ENCODE results near the gene CCNT1.
"Not testable (repeated sequence)": the region's sequence is repeated elsewhere in the genome, so short reads cannot be mapped to it uniquely, and the experiment has no call there.

Gene CCNT1

DNA sequence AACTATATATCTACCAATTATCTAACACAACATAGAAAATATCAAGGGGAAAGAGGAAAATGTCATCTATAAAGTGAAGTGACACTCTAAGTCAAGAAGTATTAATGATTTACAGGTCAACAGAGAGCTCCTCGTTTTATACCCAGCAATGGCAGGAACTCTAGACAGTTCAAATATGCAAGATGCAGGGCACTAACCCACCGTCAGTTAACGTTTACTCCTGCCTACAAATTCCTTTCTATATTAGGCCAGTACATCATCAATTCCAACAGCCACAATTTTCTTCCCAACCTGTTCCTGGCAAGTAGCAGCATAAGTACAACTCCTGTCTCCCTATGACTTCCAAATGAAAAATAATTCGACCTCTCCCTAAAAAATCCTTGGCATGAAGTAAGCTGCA is 25.5 kb downstream of the CCNT1 start:
- no peak for DNase-seq

GRCh38 chr12:48690436-48690835 is 26.1 kb downstream of the CCNT1 start:
- no peak for DNase-seq

DNA sequence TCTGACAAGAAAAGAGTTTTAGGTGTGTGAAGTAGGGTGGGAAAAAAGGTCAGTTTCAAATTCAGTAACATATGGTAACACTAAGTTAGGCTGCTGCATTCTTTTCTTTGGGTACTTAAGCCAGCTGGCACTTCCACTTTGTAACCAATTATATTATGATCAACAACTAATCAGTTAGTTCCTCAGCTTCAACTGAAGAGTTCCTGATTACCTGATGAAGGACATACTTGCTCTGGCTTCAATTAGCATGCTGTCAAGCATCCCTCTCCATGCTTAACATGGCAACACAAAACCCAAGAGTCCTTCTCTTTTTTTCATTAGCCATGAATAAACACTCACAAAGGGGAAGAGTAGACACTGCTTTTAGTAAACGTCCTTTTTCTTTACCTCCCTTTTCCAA is 27.7 kb downstream of the CCNT1 start:
- DNase-seq = no peak

DNA sequence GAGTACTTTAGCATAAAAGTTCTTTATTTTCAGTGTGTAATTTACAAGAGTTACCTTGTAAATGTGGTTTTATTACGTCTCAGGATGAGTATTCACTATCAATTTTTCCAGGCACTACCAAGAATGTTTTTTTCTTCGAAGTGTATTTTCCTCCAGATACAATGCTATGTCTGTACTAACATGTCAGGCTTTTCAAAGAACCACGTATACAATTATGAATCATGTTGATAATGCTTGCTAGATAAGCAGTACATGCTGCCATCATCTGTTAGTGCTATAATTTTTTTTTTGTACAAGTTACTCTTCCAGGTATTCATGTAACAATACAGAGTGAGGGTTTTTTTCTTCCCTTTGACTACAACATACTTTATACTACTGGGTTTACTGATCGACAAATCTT is 28.9 kb downstream of the CCNT1 start:
- no peak for DNase-seq

DNA sequence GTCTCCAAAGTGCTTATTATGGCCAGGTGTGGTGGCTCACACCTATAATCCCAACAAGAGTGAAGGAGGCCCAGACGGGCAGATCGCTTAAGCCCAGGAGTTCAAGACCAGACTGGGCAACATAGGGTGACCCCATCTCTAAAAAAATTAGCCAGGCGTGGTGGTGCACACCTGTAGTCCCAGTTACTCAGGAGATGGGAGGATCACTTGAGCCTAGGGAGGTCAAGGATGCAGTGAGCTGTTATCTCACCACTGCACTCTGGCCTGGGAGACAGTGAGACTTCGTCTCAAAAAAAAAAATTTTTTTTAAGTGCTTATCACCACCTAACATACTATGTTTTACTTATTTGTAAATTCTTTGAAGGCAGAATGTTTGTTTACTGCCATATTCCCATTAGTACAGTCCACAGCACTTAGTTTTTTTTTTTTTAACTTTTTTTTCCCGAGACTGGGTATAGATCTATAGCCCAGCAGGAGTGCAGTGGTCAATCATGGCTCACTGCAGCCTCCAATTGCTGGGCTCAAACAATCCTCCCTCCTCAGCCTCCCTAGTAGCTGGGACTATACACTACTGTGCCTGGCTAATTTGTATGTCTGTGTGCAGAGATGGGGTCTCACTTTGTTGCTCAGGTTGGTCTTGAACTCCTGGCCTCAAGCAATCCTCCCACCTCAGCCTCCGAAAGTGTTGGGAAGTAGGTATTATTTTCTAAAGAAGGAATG is 29.7 kb downstream of the CCNT1 start:
- no peak for DNase-seq

DNA sequence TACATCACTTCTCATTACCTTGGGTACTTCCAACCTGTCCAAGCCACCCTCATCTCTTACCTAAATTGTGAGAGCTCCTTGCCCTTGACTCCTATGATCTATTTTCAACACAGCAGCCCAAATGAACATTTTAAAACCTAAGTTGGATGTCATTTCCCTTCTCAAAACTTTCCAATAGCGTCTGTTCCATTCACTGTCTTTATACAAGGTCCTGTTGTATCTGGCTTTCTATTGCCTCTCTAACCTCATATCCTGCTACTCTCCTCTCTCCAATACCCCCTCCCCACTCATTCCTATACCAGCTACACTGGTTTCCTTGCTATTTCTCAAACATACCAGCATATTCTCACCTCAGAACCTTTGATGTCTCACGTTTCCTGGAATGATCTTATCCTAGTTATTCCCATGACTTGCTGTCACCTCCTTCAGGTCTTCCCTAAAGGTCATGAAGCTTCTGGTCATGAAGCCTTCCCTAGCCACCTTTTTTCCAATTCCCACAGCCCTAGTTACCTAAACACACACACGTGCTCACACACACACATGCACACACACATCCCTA is 30.4 kb downstream of the CCNT1 start:
- DNase-seq = no peak

DNA sequence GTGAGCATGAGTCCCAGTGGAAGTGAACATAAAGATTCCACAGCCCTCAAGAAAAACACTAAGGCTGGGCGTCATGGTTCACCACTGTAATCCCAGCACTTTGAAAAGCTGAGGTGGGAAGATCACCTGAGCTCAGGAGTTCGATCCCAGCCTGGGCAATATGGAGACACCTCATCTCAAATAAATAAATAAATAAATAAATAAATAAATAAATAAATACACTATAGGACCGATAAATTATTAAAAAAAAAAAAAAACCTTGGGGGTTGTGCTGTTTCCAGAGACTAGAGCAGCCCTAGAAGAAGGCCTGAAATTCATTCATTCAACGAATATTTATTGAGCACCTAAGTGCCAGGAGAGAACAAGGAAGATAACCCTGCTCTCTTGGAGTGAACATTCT is 33.0 kb downstream of the CCNT1 start:
- DNase-seq = no peak

GRCh38 chr12:48682927-48683326 is 33.6 kb downstream of the CCNT1 start:
- DNase-seq = no peak

DNA sequence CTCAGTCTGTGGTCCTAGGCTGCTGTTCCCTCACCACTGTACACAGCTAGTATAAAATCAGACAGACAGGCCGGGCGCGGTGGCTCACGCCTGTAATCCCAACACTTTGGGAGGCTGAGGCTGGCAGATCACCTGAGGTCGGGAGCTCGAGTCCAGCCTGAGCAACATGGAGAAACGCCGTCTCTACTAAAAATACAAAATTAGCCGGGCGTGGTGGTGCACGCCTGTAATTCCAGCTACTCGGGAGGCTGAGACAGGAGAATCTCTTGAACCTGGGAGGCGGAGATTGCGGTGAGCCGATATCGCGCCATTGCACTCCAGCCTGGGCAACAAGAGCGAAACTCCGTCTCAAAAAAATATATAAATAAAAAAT is 34.0 kb downstream of the CCNT1 start:
- DNase-seq = not testable (repeated sequence)

DNA sequence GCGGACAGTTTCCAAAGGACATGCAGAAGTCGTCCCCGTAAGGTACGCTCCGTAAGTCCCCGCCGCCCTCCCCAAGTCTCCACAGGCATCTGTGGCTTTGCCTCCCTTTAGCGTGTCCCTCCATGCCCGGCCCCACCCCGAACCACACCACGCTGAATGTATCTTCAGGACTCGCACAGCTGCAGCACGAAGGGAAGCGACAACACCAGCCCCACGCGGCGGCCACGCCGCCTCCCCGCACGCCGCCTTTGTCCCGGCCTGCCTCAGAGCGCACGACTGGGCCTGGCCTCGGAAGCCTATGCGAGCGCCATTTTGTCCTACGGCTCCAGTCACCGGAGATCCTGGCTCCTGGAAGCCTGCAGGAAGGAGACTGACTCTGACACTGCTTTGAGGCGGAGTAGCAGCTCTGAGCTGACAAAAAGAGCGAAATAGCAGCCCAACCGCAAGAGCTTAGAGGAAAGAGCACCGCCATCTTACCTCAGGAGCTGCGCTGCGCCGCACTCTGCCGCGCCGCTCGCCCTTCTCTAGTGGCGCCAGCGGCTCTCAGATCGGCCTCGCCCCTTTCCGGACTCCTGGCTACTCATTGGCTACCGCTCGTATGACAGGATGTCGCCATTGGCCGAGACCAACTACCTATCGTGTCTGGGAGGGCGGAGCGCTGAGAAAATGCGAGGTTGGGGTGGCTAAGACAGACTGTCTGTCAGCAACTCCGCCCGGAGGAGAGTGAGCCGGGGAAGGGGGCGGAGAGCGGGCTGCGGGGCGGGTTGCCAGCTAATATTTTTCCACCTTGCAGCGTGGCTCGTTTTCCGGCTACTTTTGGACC is 34.6 kb downstream of the CCNT1 start, which contains the start of gene KANSL2:
KANSL2 (minus strand) TSS at position 529 of the 823 bp plus-strand sequence. CDS start 606 bp downstream, outside the sequence.
- peak; percentile 90 for DNase-seq

DNA sequence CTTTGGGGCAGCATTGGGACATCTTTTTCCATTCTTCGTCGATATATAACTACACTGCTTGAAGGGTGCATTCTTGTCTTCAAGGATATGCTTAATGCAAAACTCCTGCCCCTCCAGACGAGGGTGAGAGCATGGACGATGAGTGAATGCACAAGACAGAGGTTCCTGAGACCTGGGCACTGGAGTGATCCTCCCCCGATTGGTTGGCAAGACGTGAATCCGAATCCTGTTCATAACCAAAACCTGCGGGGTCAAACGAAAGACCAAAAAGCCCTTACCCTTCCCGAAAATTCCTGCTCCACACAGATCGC is 35.2 kb downstream of the CCNT1 start:
- no peak for DNase-seq

DNA sequence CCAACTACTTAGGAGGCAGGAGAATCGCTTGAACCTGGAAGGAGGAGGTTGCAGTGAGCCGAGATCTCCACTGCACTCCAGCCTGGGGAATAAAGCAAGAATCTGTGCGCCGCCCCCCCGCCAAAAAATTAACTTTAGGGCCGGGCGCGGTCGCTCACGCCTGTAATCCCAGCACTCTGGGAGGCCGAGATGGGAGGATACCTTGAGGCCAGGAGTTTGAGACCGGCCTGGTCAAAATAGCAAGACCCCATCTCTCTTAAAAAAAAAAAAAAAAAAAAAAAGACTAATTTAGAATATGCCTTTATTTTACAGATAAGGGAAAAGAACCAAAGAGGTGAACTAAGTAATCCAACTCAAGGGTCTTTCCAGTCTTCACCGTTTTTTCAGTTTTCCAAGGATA is 35.6 kb downstream of the CCNT1 start:
- no peak for DNase-seq

DNA sequence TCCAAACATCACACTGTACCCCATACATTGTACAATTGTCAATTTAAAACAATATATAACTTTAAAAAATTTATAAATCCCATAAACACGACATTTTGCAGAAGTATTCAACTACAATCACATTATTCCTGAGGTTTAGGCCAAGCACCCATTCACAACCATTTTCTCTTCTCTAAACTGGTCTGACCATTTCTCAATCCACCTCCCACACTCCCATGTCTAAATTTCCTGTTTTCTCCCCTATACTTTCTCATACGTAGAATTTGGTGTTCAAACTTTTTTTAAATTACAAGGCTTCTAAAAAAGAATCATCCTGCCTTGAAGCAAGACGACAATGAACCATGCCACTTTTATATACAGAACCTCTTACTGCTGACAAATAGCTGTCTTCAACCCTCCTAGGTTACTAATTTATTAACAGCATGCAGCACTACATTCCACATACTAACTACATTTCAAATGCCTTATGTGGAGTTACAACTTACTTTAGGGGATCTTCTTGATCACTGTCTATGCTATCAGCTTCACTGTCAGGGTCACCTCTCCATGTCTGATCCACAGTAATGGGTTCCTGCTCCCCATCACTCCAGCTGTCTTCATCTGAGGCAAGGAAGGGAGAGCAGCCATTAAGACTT is 37.8 kb downstream of the CCNT1 start:
- DNase-seq = no peak

GRCh38 chr12:48671231-48671856 is 45.2 kb downstream of the CCNT1 start:
- DNase-seq = no peak

- DNase-seq = no peak
Measured at GRCh38 chr12:48668996-48669395, 47.5 kb downstream of the CCNT1 start.

GRCh38 chr12:48659863-48660262 is 56.6 kb downstream of the CCNT1 start:
- DNase-seq = no peak

GRCh38 chr12:48651681-48652080 is 64.8 kb downstream of the CCNT1 start:
- DNase-seq = no peak

GRCh38 chr12:48645354-48645753 is 71.2 kb downstream of the CCNT1 start:
- not testable (repeated sequence) for DNase-seq

GRCh38 chr12:48643011-48643410 is 73.5 kb downstream of the CCNT1 start:
- no peak for DNase-seq

DNA sequence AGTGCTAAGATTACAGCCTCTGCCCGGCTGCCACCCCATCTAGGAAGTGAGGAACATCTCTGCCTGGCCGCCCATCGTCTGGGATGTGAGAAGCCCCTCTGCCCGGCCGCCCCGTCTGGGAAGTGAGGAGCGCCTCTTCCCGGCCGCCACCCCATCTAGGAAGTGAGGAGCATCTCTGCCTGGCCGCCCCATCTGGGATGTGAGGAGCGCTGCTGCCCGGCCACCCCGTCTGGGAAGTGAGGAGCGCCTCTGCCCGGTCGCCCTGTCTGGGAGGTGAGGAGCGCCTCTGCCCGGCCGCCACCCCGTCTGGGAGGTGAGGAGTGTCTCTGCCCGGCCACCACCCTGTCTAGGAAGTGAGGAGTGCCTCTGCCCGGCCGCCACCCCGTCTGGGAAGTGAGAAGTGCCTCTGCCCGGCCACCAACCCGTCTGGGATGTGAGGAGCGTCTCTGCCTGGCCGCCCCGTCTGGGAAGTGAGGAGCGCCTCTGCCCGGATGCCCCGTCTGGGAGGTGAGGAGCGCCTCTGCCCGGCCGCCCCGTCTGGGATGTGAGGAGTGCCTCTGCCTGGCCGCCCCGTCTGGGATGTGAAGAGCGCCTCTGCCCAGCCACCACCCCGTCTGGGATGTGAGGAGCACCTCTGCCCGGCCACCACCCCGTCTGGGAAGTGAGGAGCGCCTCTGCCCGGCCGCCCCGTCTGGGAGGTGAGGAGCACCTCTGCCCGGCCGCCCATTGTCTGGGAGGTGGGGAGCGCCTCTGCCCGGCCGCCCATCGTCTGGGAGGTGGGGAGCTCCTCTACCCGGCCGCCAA is 74.6 kb downstream of the CCNT1 start:
- DNase-seq = not testable (repeated sequence)

- no peak for DNase-seq
Measured at GRCh38 chr12:48640854-48641253, 75.7 kb downstream of the CCNT1 start.

DNA sequence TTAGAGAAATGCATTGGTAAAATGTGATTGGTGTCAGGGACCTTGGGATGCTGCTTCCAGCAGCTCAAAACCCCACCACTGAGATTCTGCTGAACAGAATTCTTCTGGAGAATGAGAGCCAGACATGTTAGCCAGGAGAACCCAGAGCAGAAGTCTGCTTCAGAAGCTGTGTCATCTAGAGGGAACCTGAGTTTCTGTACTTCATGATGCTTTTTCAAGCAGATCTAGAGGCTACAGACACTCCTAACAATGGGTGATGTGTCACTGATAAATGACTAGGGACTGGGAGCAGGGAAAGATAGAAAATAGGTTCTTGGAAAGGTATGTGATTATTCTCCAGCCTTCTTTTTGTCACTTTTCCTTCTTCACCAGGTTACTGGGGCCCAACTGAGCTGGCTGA is 76.1 kb downstream of the CCNT1 start:
- no peak for DNase-seq
